Cardiac fibroblast (primary cell): ENCODE results near the gene SPIRE1.

Experiments
- DNase-seq, 2 donors: peaks; one replicate each; pipeline versions ENCODE4 v3.0.0 to v3.0.0-alpha.2; 2010; ENCODE audit warnings: low read depth in 2 of 2
- H3K4me3 ChIP-seq, 2 donors: replicated peaks in 1 of 2; 1 replicate in 1 of 2; 2 replicates in 1 of 2; pipeline ENCODE4 v1.5.1; 2011; ENCODE audit warnings: low read depth in 2 of 2, low read length in 2 of 2, mild to moderate bottlenecking in 2 of 2, moderate library complexity in 1 of 2
- TF ChIP-seq, protein P1 (sequence below): IDR thresholded peaks from one replicate; pipeline ENCODE4 v1.5.1; 2011; ENCODE audit warnings: low read depth, mild to moderate bottlenecking, low read length, inconsistent platforms

SPIRE1 gene

DNA sequence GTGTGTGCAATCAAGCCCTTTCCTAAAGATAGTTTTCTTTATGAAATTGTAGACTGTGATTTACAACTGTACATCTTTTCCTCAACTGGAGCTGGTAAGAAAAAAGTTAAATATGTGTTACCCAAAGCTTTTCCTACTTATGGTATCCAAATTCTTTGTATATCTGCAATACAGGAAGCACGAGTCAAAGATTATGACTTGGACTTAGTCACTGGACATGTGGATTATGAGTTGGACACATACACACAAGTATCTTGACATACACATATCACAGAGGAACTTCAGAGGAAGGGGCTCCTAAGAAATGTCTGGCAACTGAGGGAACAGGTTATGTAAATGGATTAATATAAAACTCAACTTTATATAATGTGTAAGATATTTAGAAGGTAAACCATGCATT lies 215.0 kb downstream of the SPIRE1 start:
- TF ChIP-seq, protein P1, sequence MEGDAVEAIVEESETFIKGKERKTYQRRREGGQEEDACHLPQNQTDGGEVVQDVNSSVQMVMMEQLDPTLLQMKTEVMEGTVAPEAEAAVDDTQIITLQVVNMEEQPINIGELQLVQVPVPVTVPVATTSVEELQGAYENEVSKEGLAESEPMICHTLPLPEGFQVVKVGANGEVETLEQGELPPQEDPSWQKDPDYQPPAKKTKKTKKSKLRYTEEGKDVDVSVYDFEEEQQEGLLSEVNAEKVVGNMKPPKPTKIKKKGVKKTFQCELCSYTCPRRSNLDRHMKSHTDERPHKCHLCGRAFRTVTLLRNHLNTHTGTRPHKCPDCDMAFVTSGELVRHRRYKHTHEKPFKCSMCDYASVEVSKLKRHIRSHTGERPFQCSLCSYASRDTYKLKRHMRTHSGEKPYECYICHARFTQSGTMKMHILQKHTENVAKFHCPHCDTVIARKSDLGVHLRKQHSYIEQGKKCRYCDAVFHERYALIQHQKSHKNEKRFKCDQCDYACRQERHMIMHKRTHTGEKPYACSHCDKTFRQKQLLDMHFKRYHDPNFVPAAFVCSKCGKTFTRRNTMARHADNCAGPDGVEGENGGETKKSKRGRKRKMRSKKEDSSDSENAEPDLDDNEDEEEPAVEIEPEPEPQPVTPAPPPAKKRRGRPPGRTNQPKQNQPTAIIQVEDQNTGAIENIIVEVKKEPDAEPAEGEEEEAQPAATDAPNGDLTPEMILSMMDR, result no peak
- no peak overlapping the region for H3K4me3 ChIP-seq
- DNase-seq, result peak; percentile 43 to 61

DNA sequence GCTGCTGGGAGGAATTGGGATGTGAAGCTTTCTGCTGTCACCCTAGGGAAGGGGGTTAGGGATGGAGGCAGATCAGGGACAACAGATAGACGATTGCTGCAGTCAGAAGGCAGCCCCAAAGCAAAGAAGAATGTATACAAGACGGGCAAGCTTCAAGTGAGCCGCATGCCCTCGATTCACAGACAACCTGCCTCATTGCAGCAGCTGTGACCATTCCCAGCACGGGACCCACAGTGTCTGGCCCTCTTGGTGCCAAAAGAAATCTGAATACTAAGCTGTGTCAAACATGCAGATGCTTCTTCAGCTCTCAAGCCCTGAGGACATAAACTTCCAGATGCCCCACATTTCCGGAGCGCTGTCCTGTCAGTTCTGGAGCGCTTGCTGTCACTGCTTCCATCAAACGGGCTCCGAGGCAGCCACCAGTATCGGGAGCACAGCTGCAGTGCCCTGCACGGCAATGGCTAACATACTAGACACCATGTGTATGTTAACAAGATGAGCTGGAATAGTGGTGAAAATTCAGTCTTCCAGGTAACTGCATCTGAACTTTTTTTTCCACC lies 216.4 kb downstream of the SPIRE1 start:
- no peak overlapping the region for H3K4me3 ChIP-seq
- no peak for DNase-seq
- TF ChIP-seq, protein P1, result no peak

DNA sequence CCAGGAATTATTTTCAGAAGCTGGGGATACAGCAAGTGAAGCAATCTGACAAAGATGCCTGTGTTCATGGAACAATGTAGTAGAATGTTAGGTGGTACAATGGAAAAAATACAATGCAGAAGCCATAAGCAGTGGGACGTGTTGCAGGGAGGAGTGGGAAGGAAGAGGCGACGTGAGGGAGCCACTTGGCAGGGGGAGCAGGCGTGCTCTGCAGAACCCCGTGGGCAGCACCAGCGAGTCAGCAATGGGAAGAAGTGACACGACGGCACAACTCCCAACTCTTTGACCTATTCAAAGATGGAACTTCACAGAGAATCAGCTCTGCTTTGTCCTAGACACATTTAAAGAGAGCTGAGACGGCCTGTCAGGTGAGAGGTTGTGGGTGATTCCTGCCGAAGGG lies 219.7 kb downstream of the SPIRE1 start:
- no peak for DNase-seq
- TF ChIP-seq, protein P1, result no peak
- no peak overlapping the region for H3K4me3 ChIP-seq

DNA sequence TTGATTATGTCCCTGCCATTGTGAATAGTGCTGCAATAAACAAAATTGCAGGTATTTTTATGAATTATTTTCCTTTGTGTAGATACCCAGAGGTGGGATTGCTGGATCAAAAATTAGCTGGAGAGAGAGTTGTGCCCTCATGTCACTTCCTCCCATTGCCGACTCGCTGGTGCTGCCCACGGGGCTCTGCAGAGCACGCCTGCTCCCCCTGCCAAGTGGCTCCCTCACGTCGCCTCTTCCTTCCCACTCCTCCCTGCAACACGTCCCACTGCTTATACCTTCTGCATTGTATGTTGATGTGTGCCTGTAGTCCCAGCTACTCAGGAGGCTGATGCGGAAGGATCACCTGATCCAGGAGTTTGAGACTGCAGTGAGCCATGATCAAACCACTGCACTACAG lies 222.0 kb downstream of the SPIRE1 start:
- TF ChIP-seq, protein P1, result no peak
- H3K4me3 ChIP-seq, result no peak overlapping the region
- no peak for DNase-seq

DNA sequence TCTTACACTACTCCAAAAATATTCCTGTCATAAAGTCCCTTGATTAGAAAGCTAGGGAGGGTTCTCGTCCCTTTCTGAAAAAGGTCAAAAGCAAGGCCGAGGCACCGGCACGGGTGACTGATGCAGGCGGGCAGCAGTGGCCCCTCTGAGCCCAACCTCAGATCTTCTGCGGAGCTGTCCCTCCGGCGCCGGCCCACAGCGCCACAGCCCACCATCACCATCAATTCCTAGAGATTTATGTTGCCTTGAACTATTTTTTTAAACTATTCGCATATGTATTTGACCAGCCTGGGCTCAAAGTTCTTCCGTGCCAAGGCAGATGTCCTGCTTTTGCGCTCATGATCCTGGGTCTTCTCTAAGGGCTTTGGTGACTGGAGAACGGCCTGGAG lies 223.4 kb downstream of the SPIRE1 start:
- DNase-seq, result no peak
- no peak overlapping the region for H3K4me3 ChIP-seq
- TF ChIP-seq, protein P1, result no peak

DNA sequence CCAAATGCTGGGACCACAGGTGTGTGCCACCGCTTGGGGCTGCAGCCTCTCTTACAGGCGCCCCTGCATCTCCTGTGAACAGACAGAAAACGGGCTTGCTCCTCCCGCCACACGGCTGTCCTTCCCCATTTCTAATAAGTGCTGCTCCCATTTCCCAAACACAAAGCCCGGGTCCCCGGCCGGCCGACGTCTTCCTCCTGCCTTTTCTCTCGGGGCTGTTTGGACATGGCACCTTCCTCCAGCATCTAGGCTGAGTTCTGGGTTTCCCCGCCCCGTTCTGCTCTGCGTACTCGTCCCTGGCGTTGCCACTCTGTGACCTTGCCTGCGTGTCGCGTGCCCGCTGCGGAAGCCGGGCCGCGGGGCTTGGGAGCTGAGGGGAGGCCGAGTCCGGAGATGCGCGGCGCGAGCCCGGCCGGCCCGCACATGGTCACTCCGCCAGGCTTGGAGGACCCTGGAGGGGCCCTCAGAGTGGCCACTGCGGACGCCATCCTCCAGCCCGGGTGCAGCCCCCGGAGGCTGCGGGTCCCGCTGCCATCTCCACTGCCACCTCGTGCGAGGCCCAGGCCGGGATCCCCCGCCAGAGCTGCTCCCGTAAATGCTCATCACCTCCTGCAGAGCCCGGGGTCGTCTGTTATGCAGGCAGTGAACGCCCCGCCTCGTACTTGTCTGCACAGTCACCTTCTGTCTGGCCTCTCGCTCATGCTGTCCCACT lies 223.9 kb downstream of the SPIRE1 start:
- TF ChIP-seq, protein P1, result no peak
- no peak for DNase-seq
- H3K4me3 ChIP-seq, result no peak overlapping the region
